Hippocampal formation (tissue), 2 donors: Measurements from ENCODE around the gene KCNMB4.

Source experiments
- DNase-seq, 2 donors: peaks; one replicate each; lab custom pipeline; 2025; lab: John Stamatoyannopoulos, UW

KCNMB4 gene

GRCh38 chr12:70365648-70366518 lies at the start of gene KCNMB4:
KCNMB4 (plus strand) TSS chr12:70366290; CDS start chr12:70366735, 445 bp downstream.
- peak; percentile 55 to 79 for DNase-seq

- peak in 1 of 2 donors; percentile 30 for DNase-seq
Observed at GRCh38 chr12:70317781-70318180, 48.3 kb upstream of the KCNMB4 start.

- DNase-seq, result no peak
Observed at GRCh38 chr12:70319605-70320004, 46.5 kb upstream of the KCNMB4 start.

- DNase-seq, result no peak
Observed at GRCh38 chr12:70321191-70321590, 44.9 kb upstream of the KCNMB4 start.

- no peak for DNase-seq
Observed at GRCh38 chr12:70327541-70327940, 38.5 kb upstream of the KCNMB4 start.

GRCh38 chr12:70329728-70330127 lies 36.4 kb upstream of the KCNMB4 start:
- DNase-seq, result no peak

GRCh38 chr12:70330158-70330557 lies 35.9 kb upstream of the KCNMB4 start:
- no peak for DNase-seq

GRCh38 chr12:70332236-70332635 lies 33.9 kb upstream of the KCNMB4 start:
- DNase-seq, result no peak

GRCh38 chr12:70334742-70335141 lies 31.3 kb upstream of the KCNMB4 start:
- DNase-seq, result no peak

- DNase-seq, result no peak
Observed at GRCh38 chr12:70338531-70338930, 27.6 kb upstream of the KCNMB4 start.

- no peak for DNase-seq
Observed at GRCh38 chr12:70351076-70351475, 15.0 kb upstream of the KCNMB4 start.

- DNase-seq, result no peak
Observed at GRCh38 chr12:70353780-70354660, 12.1 kb upstream of the KCNMB4 start.

GRCh38 chr12:70354787-70355186 lies 11.3 kb upstream of the KCNMB4 start:
- no peak for DNase-seq

GRCh38 chr12:70355972-70356371 lies 10.1 kb upstream of the KCNMB4 start:
- no peak for DNase-seq

GRCh38 chr12:70359458-70360197 lies 6.5 kb upstream of the KCNMB4 start:
- no peak for DNase-seq

GRCh38 chr12:70360218-70360617 lies 5.9 kb upstream of the KCNMB4 start:
- DNase-seq, result no peak

GRCh38 chr12:70364695-70365397 lies 1.2 kb upstream of the KCNMB4 start:
- DNase-seq, result no peak

- peak in 1 of 2 donors; percentile 47 for DNase-seq
Observed at GRCh38 chr12:70365398-70365647, 767 bp upstream of the KCNMB4 start.

GRCh38 chr12:70366581-70367257 lies 629 bp downstream of the KCNMB4 start:
- peak in 1 of 2 donors; percentile 49 for DNase-seq

- DNase-seq, result peak in 1 of 2 donors; percentile 42
Observed at GRCh38 chr12:70367258-70368141, 1.4 kb downstream of the KCNMB4 start.
